ENCODE data around the gene SERPINA3. TPM values are rescaled to one million over a fixed set of nuclear protein-coding genes. Genes with fewer than 3 reads are reported as not detected.

Gene SERPINA3
- total RNA-seq, 1 experiment from 2014 or later: not detected

DNA sequence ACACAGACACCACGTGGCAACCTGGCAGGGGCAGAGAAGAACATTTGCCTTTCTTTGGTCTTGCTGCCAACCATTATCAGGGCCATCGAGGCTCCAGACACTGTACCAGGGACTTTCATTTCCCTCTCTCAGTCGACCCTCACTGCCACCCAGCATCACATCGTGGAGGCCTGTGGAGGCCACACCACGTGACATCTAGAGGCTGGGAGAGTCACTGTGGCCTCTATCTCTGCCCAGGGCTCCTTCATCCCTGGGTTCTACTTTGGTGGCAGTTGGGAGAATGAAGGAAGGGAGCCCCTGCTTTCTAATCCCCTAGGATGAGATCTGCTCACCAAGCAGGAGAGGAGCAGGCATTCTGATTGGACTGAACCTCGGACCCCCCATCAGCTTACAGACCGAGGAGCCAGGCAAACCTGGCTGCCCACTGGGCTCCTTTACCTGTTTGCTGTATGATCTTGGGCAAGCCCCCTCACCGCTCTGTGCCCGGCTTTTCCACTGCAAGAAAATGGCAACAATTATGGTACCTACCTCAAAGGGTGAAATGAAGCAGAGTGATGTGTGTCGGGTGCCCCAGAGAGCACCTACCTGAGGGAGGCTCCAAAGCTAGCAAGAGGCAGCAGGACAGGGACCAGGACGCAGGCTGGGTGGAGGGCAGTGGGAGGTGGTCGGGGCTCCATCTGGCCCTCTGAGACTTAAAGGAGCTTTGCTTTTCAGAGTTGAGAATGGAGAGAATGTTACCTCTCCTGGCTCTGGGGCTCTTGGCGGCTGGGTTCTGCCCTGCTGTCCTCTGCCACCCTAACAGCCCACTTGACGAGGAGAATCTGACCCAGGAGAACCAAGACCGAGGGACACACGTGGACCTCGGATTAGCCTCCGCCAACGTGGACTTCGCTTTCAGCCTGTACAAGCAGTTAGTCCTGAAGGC is 1.8 kb downstream of the SERPINA3 start:
- no peak for DNase-seq (ENCODE audit: low read depth)

DNA sequence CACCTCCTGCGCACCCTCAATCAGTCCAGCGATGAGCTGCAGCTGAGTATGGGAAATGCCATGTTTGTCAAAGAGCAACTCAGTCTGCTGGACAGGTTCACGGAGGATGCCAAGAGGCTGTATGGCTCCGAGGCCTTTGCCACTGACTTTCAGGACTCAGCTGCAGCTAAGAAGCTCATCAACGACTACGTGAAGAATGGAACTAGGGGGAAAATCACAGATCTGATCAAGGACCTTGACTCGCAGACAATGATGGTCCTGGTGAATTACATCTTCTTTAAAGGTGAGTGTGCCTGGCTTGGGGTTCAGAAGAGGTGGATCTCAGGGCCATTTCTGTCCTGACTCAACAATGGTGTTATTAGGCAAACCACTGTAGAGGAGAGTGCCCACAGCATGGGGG is 2.6 kb downstream of the SERPINA3 start:
- DNase-seq (ENCODE audit: low read depth): no peak

DNA sequence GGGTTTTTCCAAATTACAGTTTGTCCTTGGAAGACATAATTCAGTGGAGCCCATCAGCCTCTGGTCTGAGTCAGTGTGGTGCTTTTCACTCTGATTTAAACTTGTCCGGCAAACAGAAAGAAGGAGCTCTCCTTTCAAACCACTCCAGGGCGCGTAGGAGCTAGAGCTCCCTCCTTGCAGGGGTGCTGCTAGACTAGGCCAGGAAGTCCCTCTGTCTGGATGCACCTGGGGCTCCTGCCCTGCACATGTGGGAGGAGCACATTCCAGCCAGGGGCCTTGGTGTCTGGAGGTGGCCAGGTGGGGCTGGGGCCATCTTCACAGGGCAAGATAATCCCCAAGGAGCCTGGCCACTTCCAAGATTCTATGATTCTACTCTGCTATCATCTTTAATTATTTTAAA is 3.1 kb downstream of the SERPINA3 start:
- DNase-seq (ENCODE audit: low read depth): no peak

DNA sequence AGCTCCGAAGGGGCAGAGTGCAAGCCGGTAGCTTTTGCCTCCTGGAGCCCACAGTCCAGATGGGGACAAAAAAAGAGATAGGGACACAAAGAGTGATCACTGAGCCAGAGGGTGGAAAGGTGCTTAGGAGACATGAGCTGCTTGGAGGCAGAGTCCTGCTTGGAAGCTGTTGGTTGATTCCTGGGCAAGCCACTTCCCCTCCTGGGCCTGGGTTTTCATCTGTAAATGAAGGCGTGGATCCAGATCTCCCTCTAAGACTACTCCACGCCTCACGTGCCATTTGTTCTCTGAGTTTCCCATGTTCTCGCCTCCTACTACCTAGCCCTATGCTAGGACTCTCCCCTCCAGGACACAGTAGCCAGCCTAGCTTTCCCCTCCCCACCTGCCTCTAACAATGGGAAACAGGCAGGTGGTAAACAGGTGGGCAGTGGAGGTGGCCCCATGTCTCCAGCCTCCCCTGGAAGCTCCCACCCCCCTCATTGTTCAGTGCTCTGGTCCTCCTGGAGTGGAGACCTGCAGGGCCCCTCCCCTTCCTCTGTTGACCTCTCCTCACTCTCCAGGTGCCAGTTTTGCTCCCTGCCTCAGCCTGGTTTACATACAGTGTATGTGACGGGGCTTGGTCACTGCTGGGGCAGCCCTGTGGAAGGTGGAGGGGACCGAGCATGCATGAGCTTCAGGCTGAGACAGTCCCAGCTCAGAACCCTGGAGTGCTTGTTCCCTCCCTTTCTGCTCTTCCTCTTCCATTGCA is 3.8 kb downstream of the SERPINA3 start:
- DNase-seq (ENCODE audit: low read depth): no peak

DNA sequence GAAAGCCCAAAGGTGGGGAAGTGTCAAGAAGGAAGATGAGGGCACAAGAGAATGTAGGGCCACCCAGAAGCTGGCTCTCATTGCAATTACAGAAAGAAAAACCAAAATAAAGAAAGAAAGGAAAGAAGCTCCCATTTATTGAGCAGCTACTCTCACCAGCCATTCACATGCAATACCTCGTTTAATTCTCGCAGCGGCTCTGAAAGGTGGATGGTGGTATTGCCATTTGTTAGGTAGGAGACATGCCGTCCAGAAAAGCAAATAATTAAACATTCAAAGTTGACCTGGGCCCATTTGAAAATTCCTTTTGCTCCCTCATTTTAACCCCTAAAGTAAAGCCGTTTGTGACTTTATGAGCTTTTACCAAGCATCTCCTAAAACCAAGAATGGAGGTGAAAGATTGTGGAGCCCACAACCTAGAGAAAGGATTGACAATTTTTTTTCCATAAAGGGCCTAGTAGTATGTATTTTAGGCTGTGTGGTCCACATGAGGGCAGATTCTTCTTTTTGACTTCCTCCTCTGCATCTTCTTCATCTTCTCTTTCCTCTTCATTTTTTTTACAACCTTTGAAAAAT is 5.3 kb downstream of the SERPINA3 start:
- DNase-seq (ENCODE audit: low read depth): no peak

DNA sequence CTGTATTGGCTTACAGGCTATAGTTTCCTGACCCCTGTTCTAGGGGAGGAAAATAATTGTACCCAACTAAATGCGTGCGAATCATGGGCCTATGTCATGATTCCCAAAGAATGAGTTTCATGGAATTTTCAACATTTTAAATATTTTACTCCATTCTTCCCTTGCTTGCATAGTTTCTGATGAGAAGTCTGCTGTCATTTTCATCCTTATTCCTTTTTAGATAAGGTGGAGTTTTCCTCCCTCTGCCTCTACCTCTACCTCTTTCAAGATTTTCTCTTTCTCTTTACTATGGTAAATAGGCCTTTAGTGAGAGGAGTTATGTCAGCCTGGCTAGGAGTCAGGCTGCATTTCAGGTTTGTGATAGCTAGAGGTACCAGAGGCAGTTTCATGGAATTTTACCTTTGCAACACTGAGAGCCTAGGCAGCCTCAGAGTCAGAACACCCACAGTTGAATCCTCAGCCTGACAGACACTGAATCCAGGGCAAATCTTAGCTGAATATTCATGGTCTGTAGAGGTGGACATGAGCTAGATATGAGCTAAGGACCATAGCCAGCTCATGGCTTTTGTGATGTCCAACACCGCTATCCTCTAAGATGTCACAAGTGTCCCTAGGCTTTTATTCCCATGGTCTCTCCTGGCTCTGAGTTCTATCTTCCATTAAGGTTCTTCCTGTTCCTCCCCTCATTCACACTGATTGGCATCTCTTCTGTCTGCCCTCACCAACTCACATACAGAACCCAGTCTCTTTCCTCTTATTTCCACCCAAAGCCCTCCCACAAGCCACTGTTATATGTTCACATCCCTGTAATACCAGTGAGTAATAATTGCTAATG is 6.0 kb downstream of the SERPINA3 start:
- no peak for DNase-seq (ENCODE audit: low read depth)

DNA sequence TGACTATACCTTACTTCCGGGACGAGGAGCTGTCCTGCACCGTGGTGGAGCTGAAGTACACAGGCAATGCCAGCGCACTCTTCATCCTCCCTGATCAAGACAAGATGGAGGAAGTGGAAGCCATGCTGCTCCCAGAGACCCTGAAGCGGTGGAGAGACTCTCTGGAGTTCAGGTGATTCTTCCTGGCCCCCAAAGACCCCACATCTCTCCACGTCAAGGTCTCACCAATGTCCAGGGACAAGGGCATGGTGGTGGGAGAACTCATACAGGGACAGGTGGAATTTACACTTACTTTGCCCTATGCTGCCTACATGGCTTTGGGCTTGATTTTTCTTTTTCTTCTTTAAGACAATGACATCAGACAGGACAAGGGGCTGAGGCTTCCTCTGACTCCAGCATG is 7.1 kb downstream of the SERPINA3 start:
- no peak for DNase-seq (ENCODE audit: low read depth)

DNA sequence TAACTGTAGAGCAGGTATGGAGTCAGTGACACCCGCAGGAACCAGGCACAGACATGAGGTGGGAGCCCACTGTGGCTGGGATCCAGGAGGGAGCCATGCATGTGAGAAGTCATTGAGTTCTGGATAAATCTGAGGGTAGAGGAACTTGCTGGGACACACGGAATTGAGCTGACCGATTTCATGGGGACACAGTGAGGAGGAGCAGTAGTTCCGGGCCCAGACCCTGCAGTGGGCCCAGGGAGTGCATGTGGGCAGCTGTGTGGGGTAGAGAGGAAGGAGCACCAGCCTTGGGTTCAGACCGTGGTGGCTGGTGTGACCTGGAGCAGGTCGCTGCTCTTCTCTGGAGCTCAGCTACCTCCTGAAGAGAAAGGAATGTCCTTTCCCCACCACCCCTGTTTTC is 8.4 kb downstream of the SERPINA3 start:
- DNase-seq (ENCODE audit: low read depth): no peak

DNA sequence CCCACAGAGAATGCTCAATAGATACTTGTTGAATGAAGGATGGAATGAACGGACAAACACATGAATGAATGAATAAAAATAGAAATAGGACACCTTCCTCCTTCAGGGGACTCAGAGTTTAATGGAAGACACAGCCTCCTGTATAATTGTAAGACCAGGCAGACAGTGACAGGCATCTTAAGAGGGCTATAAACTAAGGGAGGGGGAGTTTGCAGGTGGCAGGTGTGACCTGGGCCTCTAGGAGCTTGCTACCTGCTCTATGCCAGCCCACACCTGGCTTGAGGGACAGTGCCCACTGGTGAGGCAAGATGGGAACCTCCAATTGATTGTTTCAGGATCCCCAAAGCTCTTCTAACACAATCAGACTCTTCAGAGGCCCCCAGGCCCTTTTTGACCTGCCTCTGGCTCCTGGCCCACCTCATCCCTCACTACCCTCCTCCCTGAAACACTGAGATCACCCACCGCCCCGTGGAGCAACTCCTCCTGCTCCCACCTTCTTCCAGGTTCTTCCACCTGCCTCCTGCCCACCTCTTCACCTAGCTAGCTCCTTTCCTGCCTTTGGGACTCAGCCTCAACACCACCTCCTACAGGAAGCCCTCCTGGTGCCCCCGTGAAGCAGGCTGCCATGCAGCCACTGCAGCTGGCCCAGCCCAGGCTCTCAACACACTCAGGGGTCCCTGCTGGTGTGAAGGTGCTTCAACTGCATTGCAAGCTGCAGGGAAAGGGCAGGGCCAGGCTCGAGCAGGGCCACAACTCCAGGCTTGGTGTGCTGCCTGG is 9.4 kb downstream of the SERPINA3 start:
- no peak for DNase-seq (ENCODE audit: low read depth)

DNA sequence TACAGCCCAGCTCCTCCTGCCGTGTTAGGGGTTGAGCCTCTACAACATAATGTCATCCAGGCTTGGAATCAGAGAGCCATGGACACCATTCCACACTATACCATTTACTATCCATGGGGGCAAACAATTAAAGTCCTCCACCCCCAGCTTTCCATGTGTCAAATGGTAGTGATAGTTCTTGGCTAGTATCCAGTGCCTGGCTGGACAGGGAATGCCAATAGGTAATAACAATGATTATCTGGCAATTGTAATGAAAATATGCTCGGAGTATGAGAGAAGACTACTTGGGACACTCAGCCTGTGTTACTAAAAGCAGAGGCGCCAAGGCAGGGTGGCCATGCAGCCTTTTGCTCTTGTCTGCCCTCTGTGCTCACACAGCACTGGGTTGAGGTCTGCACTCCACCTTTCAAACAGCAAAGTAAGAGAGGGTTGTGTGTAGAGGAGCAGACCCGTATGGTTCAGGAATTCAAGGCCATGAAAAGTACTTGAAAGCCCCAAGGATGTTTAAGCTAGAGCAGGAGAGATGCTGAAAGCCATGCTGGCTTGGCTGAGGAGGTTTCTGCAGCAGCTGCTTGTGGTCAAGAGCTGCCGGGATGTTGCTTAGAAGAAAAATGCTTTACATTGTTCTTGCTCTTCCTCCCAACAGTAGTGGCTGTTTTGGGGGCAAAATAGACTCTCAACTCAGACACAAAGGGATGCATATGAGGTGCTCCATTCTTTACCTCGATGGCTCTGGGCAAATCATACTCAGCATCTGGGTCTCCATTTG is 10.6 kb downstream of the SERPINA3 start:
- DNase-seq (ENCODE audit: low read depth): no peak

DNA sequence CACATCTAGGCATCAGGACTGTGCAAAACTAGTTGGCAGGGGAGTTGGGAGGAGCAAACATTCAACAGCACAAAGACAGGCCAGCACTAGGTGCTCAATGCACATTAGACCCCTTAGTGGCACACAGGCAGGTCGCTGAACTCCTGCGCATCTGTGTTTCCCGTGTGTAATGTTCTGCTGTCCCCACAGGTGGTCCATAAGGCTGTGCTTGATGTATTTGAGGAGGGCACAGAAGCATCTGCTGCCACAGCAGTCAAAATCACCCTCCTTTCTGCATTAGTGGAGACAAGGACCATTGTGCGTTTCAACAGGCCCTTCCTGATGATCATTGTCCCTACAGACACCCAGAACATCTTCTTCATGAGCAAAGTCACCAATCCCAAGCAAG is 11.2 kb downstream of the SERPINA3 start:
- DNase-seq (ENCODE audit: low read depth): no peak

DNA sequence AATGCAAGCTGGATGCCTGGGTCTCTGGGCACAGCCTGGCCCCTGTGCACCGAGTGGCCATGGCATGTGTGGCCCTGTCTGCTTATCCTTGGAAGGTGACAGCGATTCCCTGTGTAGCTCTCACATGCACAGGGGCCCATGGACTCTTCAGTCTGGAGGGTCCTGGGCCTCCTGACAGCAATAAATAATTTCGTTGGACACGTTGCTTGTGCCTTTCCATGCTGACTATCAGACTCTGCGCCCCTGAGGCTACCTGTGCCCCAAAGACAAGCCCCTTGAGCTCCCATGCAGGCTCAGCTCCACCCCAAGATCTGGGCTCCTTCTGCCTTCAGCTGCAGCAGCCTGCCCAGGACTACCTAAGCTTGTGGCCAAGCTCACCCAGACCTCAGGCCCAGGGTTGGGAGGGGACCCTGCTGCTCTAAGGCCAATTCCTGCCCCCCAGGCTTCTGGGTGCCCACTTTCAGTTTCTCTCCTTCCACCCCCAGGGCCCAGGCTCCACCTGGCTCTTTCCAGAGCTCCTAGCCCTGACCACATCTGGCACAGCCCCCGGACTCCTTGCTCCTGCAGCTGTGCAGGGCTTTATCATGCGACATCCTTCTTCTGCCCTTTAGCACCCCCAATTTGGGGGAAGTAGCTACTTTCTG is 11.8 kb downstream of the SERPINA3 start:
- no peak for DNase-seq (ENCODE audit: low read depth)

DNA sequence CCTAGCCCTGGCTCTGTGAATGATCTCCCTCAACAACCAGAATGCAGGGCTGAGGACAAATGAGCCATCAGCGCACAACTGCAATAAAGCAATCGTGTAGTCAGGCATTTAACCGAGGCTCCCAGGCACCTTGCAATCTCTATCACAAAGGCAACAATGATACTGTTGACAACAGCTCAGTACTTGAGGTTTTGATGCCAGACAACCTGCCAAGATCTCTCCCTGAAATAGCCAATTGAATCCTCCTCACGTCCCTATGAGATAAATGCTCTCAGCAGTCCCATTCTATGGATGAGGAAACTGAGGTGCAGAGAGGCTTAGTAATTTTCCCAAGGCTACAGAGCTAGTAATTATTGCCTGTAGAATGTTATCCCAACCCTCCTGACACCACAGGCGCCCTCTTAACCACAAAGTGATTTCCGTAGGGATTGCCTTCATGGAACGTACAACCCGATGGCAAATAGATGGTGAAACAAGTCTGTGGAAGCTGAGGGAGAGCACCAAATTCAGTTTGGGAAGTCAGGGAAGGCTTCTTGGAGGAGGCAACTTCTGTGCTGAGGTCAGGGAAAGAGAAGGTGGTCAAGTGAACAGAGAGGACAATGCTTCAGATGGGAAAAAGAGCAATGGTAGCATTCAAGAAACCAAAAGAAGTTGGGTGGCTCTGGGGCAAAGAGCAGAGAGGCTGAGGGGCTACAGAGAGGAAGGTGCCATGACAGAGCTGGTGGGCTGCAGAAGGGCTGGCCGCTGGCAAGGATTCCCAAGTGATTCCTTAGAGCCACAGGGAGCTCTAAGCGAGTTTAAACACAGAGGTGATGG is 12.6 kb downstream of the SERPINA3 start:
- DNase-seq (ENCODE audit: low read depth): no peak

DNA sequence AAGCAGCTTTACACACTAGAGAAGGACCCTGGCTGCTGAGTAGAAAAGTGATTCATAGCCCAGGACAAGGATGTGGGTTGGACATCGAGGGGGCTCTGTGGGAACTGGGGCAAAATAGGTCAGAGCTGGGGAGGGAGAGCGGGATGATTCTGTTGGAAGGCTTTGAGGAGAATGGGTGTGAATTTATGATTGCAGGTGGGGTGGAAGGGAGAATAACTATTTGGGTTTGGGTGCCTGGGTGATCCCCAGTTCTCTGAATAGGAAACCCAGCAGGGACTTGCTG is 13.1 kb downstream of the SERPINA3 start:
- DNase-seq (ENCODE audit: low read depth): peak; percentile 31

DNA sequence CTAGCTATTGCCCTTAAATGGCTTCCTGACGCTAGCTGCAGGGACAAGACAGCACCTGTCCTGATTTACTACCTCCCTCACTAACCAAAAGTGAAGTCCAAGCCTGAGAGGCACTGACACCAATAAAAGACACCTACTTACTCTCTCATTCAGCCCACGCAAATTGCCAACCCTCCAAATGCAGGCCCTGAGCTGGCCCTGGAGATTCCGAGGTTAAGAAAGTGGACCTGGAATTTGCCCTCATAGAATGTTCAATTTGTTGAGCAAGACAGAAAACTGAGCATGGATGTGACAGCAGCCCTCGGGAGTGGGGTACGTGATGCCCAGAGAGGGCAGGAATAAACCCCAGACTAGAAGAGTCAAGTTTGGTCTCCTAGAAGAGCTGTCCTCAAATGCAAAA is 16.4 kb downstream of the SERPINA3 start:
- no peak for DNase-seq (ENCODE audit: low read depth)

DNA sequence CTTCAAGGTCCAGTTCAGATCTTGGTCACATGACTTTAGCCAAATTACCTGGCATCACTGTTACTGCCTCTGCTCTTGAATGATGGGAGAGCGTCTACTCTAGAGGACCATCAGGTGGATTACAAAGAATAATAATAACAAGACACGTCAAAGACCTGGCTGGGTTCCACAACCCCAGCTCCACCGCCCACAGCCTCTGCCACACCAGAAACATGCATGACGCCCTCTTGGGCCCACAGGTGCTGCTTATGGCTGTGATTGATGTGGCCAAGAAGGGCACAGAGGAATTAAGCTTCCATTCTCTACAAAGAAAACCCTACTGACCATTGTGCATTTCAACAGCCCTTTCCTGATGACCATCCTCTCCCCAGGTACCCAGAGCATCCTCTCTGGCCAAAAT is 18.2 kb downstream of the SERPINA3 start:
- no peak for DNase-seq (ENCODE audit: low read depth)

DNA sequence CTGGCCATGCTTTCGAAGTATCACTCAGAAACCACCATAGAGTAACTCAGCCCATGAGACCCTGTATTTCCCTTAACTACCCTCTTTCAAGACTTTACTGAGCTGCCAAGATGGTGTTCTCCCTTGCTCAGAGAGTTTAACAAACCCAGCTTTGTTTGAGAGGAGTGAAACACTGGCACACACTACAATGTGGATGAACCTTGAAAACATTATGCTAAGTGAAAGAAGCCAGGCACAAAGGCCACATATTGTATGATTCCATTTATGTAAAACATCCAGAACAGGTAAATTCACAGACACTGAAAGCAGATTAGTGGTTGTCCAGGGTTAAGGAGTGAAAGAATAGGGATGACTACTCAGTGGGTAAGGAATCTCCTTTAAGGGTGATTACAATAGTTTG is 18.9 kb downstream of the SERPINA3 start:
- no peak for DNase-seq (ENCODE audit: low read depth)

DNA sequence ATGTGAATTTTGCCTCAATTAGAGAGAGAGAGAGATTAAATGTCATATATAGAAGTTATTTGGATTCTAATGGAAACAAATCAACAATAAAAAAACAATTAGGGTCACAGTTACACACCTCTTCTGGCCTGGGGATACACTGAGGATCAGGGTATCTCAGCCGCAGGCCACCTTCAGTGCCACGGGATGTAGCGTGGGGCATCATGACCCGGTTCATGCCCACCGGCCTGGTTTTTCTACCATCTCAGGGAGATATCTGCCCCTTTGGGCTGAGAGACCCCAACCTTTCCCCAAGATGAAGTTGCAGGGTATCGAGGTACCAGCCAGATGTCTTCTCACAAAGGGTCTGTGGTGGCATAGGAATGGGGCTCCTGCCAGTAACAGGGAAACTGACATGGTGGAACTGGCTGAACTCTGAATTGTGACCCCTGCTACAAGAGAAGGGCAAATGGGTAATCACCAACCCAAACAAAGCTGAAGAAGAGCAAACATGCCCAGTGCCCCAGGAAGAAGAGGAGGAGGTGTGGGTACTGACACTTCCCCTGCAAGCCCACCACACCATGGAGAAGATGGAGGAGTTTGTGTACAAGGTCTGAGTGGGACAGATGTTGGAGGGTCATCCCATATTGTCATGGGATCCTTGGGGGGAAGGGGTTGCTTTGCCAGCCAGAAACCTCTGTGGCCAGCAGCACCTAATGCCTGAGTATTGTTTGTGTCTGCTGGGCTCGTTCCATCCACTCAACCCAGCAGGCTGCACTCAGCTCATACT is 19.5 kb downstream of the SERPINA3 start:
- no peak for DNase-seq (ENCODE audit: low read depth)

DNA sequence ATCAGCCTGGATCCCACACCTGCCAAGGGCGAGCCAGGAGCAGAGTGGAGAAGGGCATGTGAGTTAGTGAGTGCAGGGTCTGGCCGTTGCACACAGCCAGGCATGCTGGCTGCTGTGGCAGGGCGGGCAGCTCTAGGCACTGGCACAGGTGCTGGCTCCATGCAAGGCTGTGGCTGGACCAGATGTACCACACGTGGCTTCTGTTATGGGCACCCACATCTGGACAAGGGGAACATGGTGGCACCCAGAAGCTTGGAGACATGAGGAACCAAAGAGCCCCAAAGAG is 20.1 kb downstream of the SERPINA3 start:
- DNase-seq (ENCODE audit: low read depth): no peak
